Type B pancreatic cell (in vitro differentiated cells): ENCODE measurements around the gene CACNA1H. TPM values are rescaled to one million over a fixed set of nuclear protein-coding genes. Genes with fewer than 3 reads are reported as not detected.

Source experiments
- DNase-seq: peaks from one replicate; pipeline ENCODE4 v3.0.0; 2021; ENCODE audit warnings: mixed read lengths; ENCODE audit not compliant: unreplicated experiment; ENCODE audit errors: extremely low spot score
- H3K27ac Mint-ChIP-seq: 2 replicates; pipeline ENCODE4 v1.8.0; 2021; ENCODE audit warnings: mild to moderate bottlenecking, mixed read lengths
- H3K27me3 Mint-ChIP-seq: 2 replicates; pipeline ENCODE4 v1.8.0; 2021; ENCODE audit warnings: mixed read lengths
- H3K36me3 Mint-ChIP-seq: 2 replicates; pipeline ENCODE4 v1.8.0; 2021; ENCODE audit warnings: mixed read lengths
- H3K4me1 Mint-ChIP-seq: one replicate; pipeline ENCODE4 v1.8.0; 2021; ENCODE audit warnings: mixed read lengths; ENCODE audit not compliant: unreplicated experiment
- H3K4me3 Mint-ChIP-seq: 2 replicates; pipeline ENCODE4 v1.8.0; 2021; ENCODE audit warnings: mild to moderate bottlenecking, mixed read lengths
- H3K9me3 Mint-ChIP-seq: 2 replicates; pipeline ENCODE4 v1.8.0; 2021; ENCODE audit warnings: mixed read lengths
- CTCF ChIP-seq: fragments of 200-600 bp; sonication (generic); conservative IDR thresholded peaks from 2 replicates; pipeline ENCODE4 v1.5.0; 2021; ENCODE audit warnings: antibody characterized with exemption, mild to moderate bottlenecking
- total RNA-seq: library from RNA; stranded (reverse); gene quantifications from 2 replicates; pipeline ENCODE4 v1.2.1, GENCODE V29; 2021; ENCODE audit warnings: low replicate concordance

Gene CACNA1H
- total RNA-seq, 1 donor from 2014 or later: 38.1 TPM

GRCh38 chr16:1154291-1154886, 1.5 kb downstream of the CACNA1H start:
- Mint-ChIP-seq H3K36me3 (no peaks in the 10 kb centered on the region), H3K4me3 (peak overlapping the region; percentile 79), H3K9me3 (no peaks in the 10 kb centered on the region), H3K27ac (no peak overlapping the region), H3K27me3 (peaks cover 7% of the 10 kb centered on the region), H3K4me1 (peaks cover 6% of the 10 kb centered on the region)
- no peak for DNase-seq
- no peak for TF ChIP-seq CTCF

- no peaks in the 10 kb centered on the region for H3K36me3 Mint-ChIP-seq
- H3K4me3 Mint-ChIP-seq: peak overlapping the region; percentile 63
- TF ChIP-seq CTCF: no peak
- no peak overlapping the region for H3K27ac Mint-ChIP-seq
- H3K27me3 Mint-ChIP-seq: peaks cover 7% of the 10 kb centered on the region
- no peak for DNase-seq
- H3K9me3 Mint-ChIP-seq: no peaks in the 10 kb centered on the region
- peaks cover 8% of the 10 kb centered on the region for H3K4me1 Mint-ChIP-seq
Observed at GRCh38 chr16:1154887-1155331, 2.0 kb downstream of the CACNA1H start.

GRCh38 chr16:1155353-1156054, 2.6 kb downstream of the CACNA1H start:
- DNase-seq: no peak
- Mint-ChIP-seq H3K36me3 (no peaks in the 10 kb centered on the region), H3K27me3 (peaks cover 7% of the 10 kb centered on the region), H3K4me1 (peaks cover 11% of the 10 kb centered on the region), H3K27ac (no peak overlapping the region), H3K4me3 (peak overlapping the region; percentile 63), H3K9me3 (no peaks in the 10 kb centered on the region)
- no peak for TF ChIP-seq CTCF

- Mint-ChIP-seq H3K27me3 (peaks cover 7% of the 10 kb centered on the region), H3K36me3 (no peaks in the 10 kb centered on the region), H3K27ac (no peak overlapping the region), H3K4me3 (no peak overlapping the region), H3K9me3 (no peaks in the 10 kb centered on the region), H3K4me1 (peaks cover 11% of the 10 kb centered on the region)
- no peak for TF ChIP-seq CTCF
- no peak for DNase-seq
Observed at GRCh38 chr16:1156055-1156982, 3.4 kb downstream of the CACNA1H start.

GRCh38 chr16:1156983-1157638, 4.2 kb downstream of the CACNA1H start:
- Mint-ChIP-seq H3K9me3 (no peaks in the 10 kb centered on the region), H3K27ac (no peak overlapping the region), H3K4me1 (peaks cover 11% of the 10 kb centered on the region), H3K36me3 (no peaks in the 10 kb centered on the region), H3K4me3 (no peak overlapping the region), H3K27me3 (peaks cover 7% of the 10 kb centered on the region)
- DNase-seq: no peak
- TF ChIP-seq CTCF: no peak
